Endothelial cell of umbilical vein (primary cell): ENCODE results near the gene C1orf116. TPM values are rescaled to one million over a fixed set of nuclear protein-coding genes. Genes with fewer than 3 reads are reported as not detected.

ENCODE experiments used
- BruUV-seq: library from RNA; stranded (reverse); fragments of 400-500 nt; replicated peaks from 2 replicates; lab custom pipeline; 2021; lab: Mats Ljungman, UMichigan
- CTCF ChIA-PET: fragments of 300-600, 350-600 bp; sonication (Branson Sonifier 250); formaldehyde crosslinking; loops from one replicate; lab custom pipeline; 2021; ENCODE audit warnings: antibody characterized with exemption, inconsistent platforms; lab: Charles Lee
- POLR2A ChIA-PET: fragments of 300-600, 350-600 bp; sonication (Branson Sonifier 250); formaldehyde crosslinking; loops from one replicate; lab custom pipeline; 2021; ENCODE audit warnings: antibody characterized with exemption, inconsistent platforms; lab: Charles Lee
- DNase-seq: peaks from one replicate; pipeline ENCODE4 v3.0.0-alpha.2; 2011; ENCODE audit warnings: low read depth, low spot score
- FAIRE-seq: peaks from 2 replicates; lab custom pipeline; 2011; peaks lifted over from hg19 to GRCh38; lab: Jason Lieb, UNC
- H2AFZ ChIP-seq: 2 replicates; pipeline ENCODE4 v1.6.0; 2012; ENCODE audit warnings: low read depth, low read length, control low read depth, inconsistent platforms
- H3K27ac ChIP-seq: 2 replicates; pipeline ENCODE4 v1.5.1; 2011; ENCODE audit warnings: low read depth, mild to moderate bottlenecking, control low read depth, low read length, moderate library complexity; ENCODE audit not compliant: insufficient read depth
- H3K27me3 ChIP-seq, 2 experiments: 2 replicates each; pipeline versions ENCODE4 v1.6.0 to v1.6.1; 2011; ENCODE audit warnings: low read length in 2 of 2, mixed read lengths in 1 of 2; ENCODE audit not compliant: control insufficient read depth in 2 of 2, insufficient read depth in 2 of 2
- H3K36me3 ChIP-seq, 2 experiments: 2 replicates in 1 of 2; 3 replicates in 1 of 2; pipeline ENCODE4 v1.5.1; 2011; ENCODE audit warnings: low read length in 2 of 2, mild to moderate bottlenecking in 1 of 2, moderate library complexity in 1 of 2; ENCODE audit not compliant: control insufficient read depth in 2 of 2, insufficient read depth in 2 of 2; ENCODE audit errors: extremely low read depth in 1 of 2
- H3K4me1 ChIP-seq: 3 replicates; pipeline ENCODE4 v1.5.1; 2011; ENCODE audit warnings: mild to moderate bottlenecking, low read length; ENCODE audit not compliant: control insufficient read depth, insufficient read depth; ENCODE audit errors: extremely low read depth
- H3K4me2 ChIP-seq: 2 replicates; pipeline ENCODE4 v1.6.1; 2011; ENCODE audit warnings: low read length, control low read depth, mixed read lengths; ENCODE audit not compliant: insufficient read depth
- H3K4me3 ChIP-seq, 3 experiments: fragments of 200-600 bp in 1 of 3; sonication (generic), shearing (Covaris generic) in 1 of 3; replicated peaks in 1 of 3; 2 replicates each; pipeline ENCODE4 v1.5.1; 2011 to 2016; ENCODE audit warnings: control low read depth in 3 of 3, low read length in 3 of 3, mild to moderate bottlenecking in 2 of 3, inconsistent platforms in 1 of 3, low read depth in 1 of 3, moderate library complexity in 1 of 3; ENCODE audit not compliant: insufficient read depth in 1 of 3
- H3K79me2 ChIP-seq: 2 replicates; pipeline ENCODE4 v1.6.0; 2012; ENCODE audit warnings: low read length, inconsistent platforms; ENCODE audit not compliant: control insufficient read depth, insufficient read depth
- H3K9ac ChIP-seq: replicated peaks from 2 replicates; pipeline ENCODE3; 2011; ENCODE audit warnings: low read length, control low read depth; ENCODE audit not compliant: insufficient read depth; ENCODE audit errors: extremely low read depth
- H3K9me1 ChIP-seq: replicated peaks from 3 replicates; pipeline ENCODE4 v1.6.0; 2011; ENCODE audit warnings: mild to moderate bottlenecking, low read length; ENCODE audit not compliant: control insufficient read depth, insufficient read depth; ENCODE audit errors: extremely low read depth
- H3K9me3 ChIP-seq: replicated peaks from 2 replicates; pipeline ENCODE4 v1.5.1; 2012; ENCODE audit warnings: low read length, inconsistent platforms; ENCODE audit not compliant: control insufficient read depth, insufficient read depth
- H4K20me1 ChIP-seq: replicated peaks from 2 replicates; pipeline ENCODE3; 2011; ENCODE audit warnings: mild to moderate bottlenecking, low read length; ENCODE audit not compliant: control insufficient read depth, insufficient read depth; ENCODE audit errors: extremely low read depth
- CTCF ChIP-seq, 2 donors: IDR thresholded peaks; 1 replicate in 1 of 2; 2 replicates in 1 of 2; pipeline ENCODE4 v1.5.1; 2011; ENCODE audit warnings: low read length in 2 of 2, mild to moderate bottlenecking in 2 of 2, moderate library complexity in 2 of 2, control low read depth in 1 of 2, inconsistent platforms in 1 of 2, low read depth in 1 of 2; ENCODE audit not compliant: insufficient read depth in 1 of 2; ENCODE audit errors: extremely low read depth in 1 of 2
- EZH2 ChIP-seq: IDR thresholded peaks from 2 replicates; pipeline ENCODE4 v1.6.1; 2012; ENCODE audit warnings: borderline replicate concordance, low read depth, mild to moderate bottlenecking, moderate library complexity, low read length, inconsistent platforms; ENCODE audit not compliant: severe bottlenecking
- FOS ChIP-seq: IDR thresholded peaks from 2 replicates; pipeline ENCODE4 v1.6.1; 2011; ENCODE audit warnings: mild to moderate bottlenecking, low read length, moderate library complexity, borderline replicate concordance; ENCODE audit not compliant: insufficient read depth
- JUN ChIP-seq: IDR thresholded peaks from 2 replicates; pipeline ENCODE4 v1.6.1; 2011; ENCODE audit warnings: borderline replicate concordance, low read depth; ENCODE audit not compliant: insufficient read length, insufficient read depth
- MYC ChIP-seq: IDR thresholded peaks from one replicate; pipeline ENCODE4 v1.6.1; 2011; ENCODE audit warnings: mild to moderate bottlenecking, low read depth, low read length
- POLR2AphosphoS5 ChIP-seq: IDR thresholded peaks from 2 replicates; pipeline ENCODE4 v1.6.1; 2012; ENCODE audit warnings: low read depth, mild to moderate bottlenecking, control low read depth, low read length, moderate library complexity; ENCODE audit not compliant: insufficient read depth
- dilution Hi-C: fragments of 300-500 bp; cut with MboI; formaldehyde crosslinking; loops from one replicate; pipeline ENCODE4 v1.15.0; 2019; ENCODE audit warnings: low sequenced_read_pairs; ENCODE audit not compliant: extremely low pct_ligation_motif_present
- intact Hi-C: fragments of 100-400 bp; cut with micrococcal nuclease; formaldehyde crosslinking; loops from one replicate; pipeline ENCODE4 v1.10.0; 2022
- polyA plus RNA-seq, 4 experiments: library from polyadenylated mRNA; depleted of rRNA in 3 of 4; stranded (reverse) in 3 of 4; unstranded in 1 of 4; fragments of >200 nt; gene quantifications; 2 replicates each; pipeline versions ENCODE4 v1.2.1 to v1.2.3, GENCODE V29; 2011 to 2012; ENCODE audit warnings: missing spikeins in 1 of 4
- total RNA-seq: library from RNA; stranded (reverse); gene quantifications from 2 replicates; pipeline ENCODE4 v1.2.3, GENCODE V29; 2021
- TF ChIP-seq, protein P1 (sequence below): IDR thresholded peaks from 2 replicates; pipeline ENCODE4 v1.6.1; 2011; ENCODE audit not compliant: insufficient read depth, insufficient read length

The C1orf116 gene
- total and polyA plus RNA-seq, 2 donors (not counting 3 experiments of a cell fraction or from before 2014, with no cell fraction given) = 0.07 TPM; not detected in 1

DNA sequence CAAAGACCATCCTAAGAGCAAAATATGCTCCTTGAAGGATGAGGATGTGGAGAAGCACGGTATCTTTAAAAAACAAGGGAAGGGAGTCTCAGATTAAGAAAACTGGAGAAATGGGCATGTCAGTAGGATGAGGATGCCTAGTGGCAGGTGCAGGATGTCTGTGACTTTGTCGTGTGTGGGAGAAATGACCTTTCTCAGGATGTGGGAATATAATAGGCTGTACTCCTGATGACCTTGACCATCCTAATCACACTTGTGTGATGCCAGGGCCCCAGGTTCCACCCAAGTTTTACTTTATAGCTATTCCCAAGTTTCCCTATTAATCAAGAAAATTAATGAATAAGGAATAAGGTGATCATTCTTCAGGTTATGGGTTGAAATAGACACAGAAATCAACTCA lies 12.9 kb downstream of the C1orf116 start:
- Histone ChIP-seq H3K4me3 (no peak overlapping the region), H3K9me1 (no peaks in the 10 kb centered on the region), H4K20me1 (no peaks in the 10 kb centered on the region), H3K27ac (no peak overlapping the region), H3K36me3 (no peaks in the 10 kb centered on the region), H3K9ac (no peak overlapping the region), H3K9me3 (no peaks in the 10 kb centered on the region), H3K27me3 (peaks cover 0 to 5% of the 10 kb centered on the region in 2 experiments), H2AFZ (no peak overlapping the region), H3K79me2 (no peaks in the 10 kb centered on the region), H3K4me1 (no peaks in the 10 kb centered on the region), H3K4me2 (no peak overlapping the region)
- no peak for DNase-seq
- ChIA-PET CTCF (interaction anchor here (1.4 kb wide), 1 partner anchor 13 kb away, joined by 3 read pairs; the partner anchor contains the start of gene C1orf116), POLR2A (no interaction called here)
- intact Hi-C loops (no loop called here), dilution Hi-C loops (no loop called here)
- TF ChIP-seq POLR2AphosphoS5 (no peak), EZH2 (no peak), FOS (no peak)
- FAIRE-seq = no peak
- no TSS peak for BruUV-seq

GRCh38 chr1:207019161-207019560 lies 13.4 kb downstream of the C1orf116 start:
- no peak for DNase-seq
- Histone ChIP-seq H3K4me3 (no peak overlapping the region), H4K20me1 (no peaks in the 10 kb centered on the region), H3K27me3 (peaks cover 0 to 5% of the 10 kb centered on the region in 2 experiments), H3K27ac (no peak overlapping the region), H3K4me2 (no peak overlapping the region), H2AFZ (no peak overlapping the region), H3K79me2 (no peaks in the 10 kb centered on the region), H3K36me3 (no peaks in the 10 kb centered on the region), H3K4me1 (no peaks in the 10 kb centered on the region), H3K9me1 (no peaks in the 10 kb centered on the region), H3K9ac (no peak overlapping the region), H3K9me3 (no peaks in the 10 kb centered on the region)
- TF ChIP-seq FOS (no peak), POLR2AphosphoS5 (no peak), JUN (no peak), CTCF (IDR thresholded peaks at IDR 0.05; ENCODE audit: extremely low read depth in 1 of 2, insufficient read depth in 1 of 2, low read depth in 1 of 2, low read length in 2 of 2) (no peak), EZH2 (no peak), MYC (no peak)
- TF ChIP-seq, protein P1, sequence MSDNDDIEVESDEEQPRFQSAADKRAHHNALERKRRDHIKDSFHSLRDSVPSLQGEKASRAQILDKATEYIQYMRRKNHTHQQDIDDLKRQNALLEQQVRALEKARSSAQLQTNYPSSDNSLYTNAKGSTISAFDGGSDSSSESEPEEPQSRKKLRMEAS = no peak
- POLR2A ChIA-PET = no interaction called here
- intact Hi-C loops (no loop called here), dilution Hi-C loops (no loop called here)
- FAIRE-seq = no peak
- CTCF ChIA-PET = interaction anchor here (1.4 kb wide), 1 partner anchor 13 kb away, joined by 3 read pairs; the partner anchor contains the start of gene C1orf116
- no TSS peak for BruUV-seq
